ENCODE results near the gene ZNF214.
"Not testable (repeated sequence)": the region's sequence is repeated elsewhere in the genome, so short reads cannot be mapped to it uniquely, and the experiment has no call there.

The ZNF214 gene

GRCh38 chr11:6986487-6986886 lies 33.7 kb downstream of the ZNF214 start:
- no peak for DNase-seq

GRCh38 chr11:6979365-6979764 lies 40.8 kb downstream of the ZNF214 start:
- no peak for DNase-seq

GRCh38 chr11:6969854-6970253 lies 50.3 kb downstream of the ZNF214 start:
- DNase-seq = not testable (repeated sequence)

- DNase-seq = no peak
These were observed 51.3 kb downstream of the ZNF214 start for GRCh38 chr11:6968816-6969215.

GRCh38 chr11:6962673-6963072 lies 57.5 kb downstream of the ZNF214 start:
- DNase-seq = no peak

- no peak for DNase-seq
These were observed 58.0 kb downstream of the ZNF214 start for GRCh38 chr11:6962141-6962540.

GRCh38 chr11:6954248-6954647 lies 65.9 kb downstream of the ZNF214 start:
- DNase-seq = not testable (repeated sequence)

Measured in stimulated activated CD8-positive, alpha-beta memory T cell treated with anti-CD3 and anti-CD28 coated beads, Interleukin-4, amount 100 ng/mL, for 48 hours (primary cell).